Neural cell (in vitro differentiated cells): ENCODE results near the gene TAS2R50. TPM values are rescaled to one million over a fixed set of nuclear protein-coding genes. Genes with fewer than 3 reads are reported as not detected.

Experiments
- H2AFZ ChIP-seq: fragments of 200-600, 300-800 bp; sonication (generic), shearing (Covaris generic); 2 replicates; pipeline ENCODE4 v1.6.0; 2014; ENCODE audit warnings: low read depth, mild to moderate bottlenecking, antibody characterized with exemption, low read length, moderate library complexity
- H3F3A ChIP-seq: fragments of 200-600 bp; shearing (Covaris generic); 2 replicates; pipeline ENCODE4 v1.6.1; 2016; ENCODE audit warnings: mild to moderate bottlenecking, moderate library complexity, mixed read lengths, antibody characterized with exemption, low read length; ENCODE audit not compliant: insufficient read depth, poor library complexity, severe bottlenecking
- H3K27ac ChIP-seq: fragments of 200-600, 300-800 bp; sonication (generic), shearing (Covaris generic); 2 replicates; pipeline ENCODE4 v1.5.1; 2014; ENCODE audit warnings: mild to moderate bottlenecking, low read length, moderate library complexity
- H3K27me3 ChIP-seq: fragments of 300-800, 200-600 bp; sonication (generic), shearing (Covaris generic); 2 replicates; pipeline ENCODE4 v1.6.0; 2014; ENCODE audit warnings: mild to moderate bottlenecking, low read depth, low read length, moderate library complexity; ENCODE audit not compliant: insufficient read depth
- H3K36me3 ChIP-seq: fragments of 300-800, 200-600 bp; sonication (generic), shearing (Covaris generic); 2 replicates; pipeline ENCODE4 v1.5.1; 2014; ENCODE audit warnings: mild to moderate bottlenecking, antibody characterized with exemption, low read length, moderate library complexity; ENCODE audit not compliant: insufficient read depth
- H3K4me2 ChIP-seq: fragments of 300-800, 200-600 bp; sonication (generic), shearing (Covaris generic); 2 replicates; pipeline ENCODE4 v1.6.0; 2014; ENCODE audit warnings: mild to moderate bottlenecking, low read length
- H3K4me3 ChIP-seq: fragments of 300-800, 200-600 bp; sonication (generic), shearing (Covaris generic); 2 replicates; pipeline ENCODE4 v1.5.1; 2014; ENCODE audit warnings: mild to moderate bottlenecking, low read length, moderate library complexity
- H3K79me2 ChIP-seq: fragments of 200-600 bp; shearing (Covaris generic); replicated peaks from 2 replicates; pipeline ENCODE4 v1.6.0; 2014; ENCODE audit warnings: mild to moderate bottlenecking, low read length, moderate library complexity; ENCODE audit not compliant: insufficient read depth
- H3K9ac ChIP-seq: fragments of 300-800, 200-600 bp; sonication (generic), shearing (Covaris generic); 2 replicates; pipeline ENCODE4 v1.6.1; 2016; ENCODE audit warnings: mild to moderate bottlenecking, low read length, mixed read lengths
- H3K9me2 ChIP-seq: fragments of 200-600 bp; shearing (Covaris generic); 2 replicates; pipeline ENCODE4 v1.6.1; 2016; ENCODE audit warnings: mild to moderate bottlenecking, low read length, mixed read lengths; ENCODE audit not compliant: insufficient read depth
- H3K9me3 ChIP-seq: fragments of 200-600, 300-800 bp; sonication (generic), shearing (Covaris generic); 2 replicates; pipeline ENCODE4 v1.6.1; 2016; ENCODE audit warnings: mild to moderate bottlenecking, mixed run types, low read length, moderate library complexity, mixed read lengths
- H4K20me1 ChIP-seq: fragments of 200-600 bp; shearing (Covaris generic); 2 replicates; pipeline ENCODE4 v1.6.1; 2016; ENCODE audit warnings: mild to moderate bottlenecking, mixed run types; ENCODE audit not compliant: insufficient read depth
- EP300 ChIP-seq: fragments of 450-650 bp; conservative IDR thresholded peaks from 2 replicates; pipeline ENCODE4 v1.6.1; 2014; ENCODE audit warnings: antibody characterized with exemption, mild to moderate bottlenecking, moderate library complexity; ENCODE audit not compliant: poor library complexity, severe bottlenecking
- EZH2 ChIP-seq: fragments of 200-600, 300-800 bp; shearing (Covaris generic), sonication (generic); IDR thresholded peaks from 2 replicates; pipeline ENCODE4 v1.6.1; 2014; ENCODE audit warnings: antibody characterized with exemption, low read length, borderline replicate concordance, mild to moderate bottlenecking; ENCODE audit not compliant: insufficient read depth, poor library complexity, severe bottlenecking
- MXI1 ChIP-seq: fragments of 450-650 bp; conservative IDR thresholded peaks from 2 replicates; pipeline ENCODE4 v1.6.1; 2014; ENCODE audit warnings: antibody characterized with exemption, mild to moderate bottlenecking; ENCODE audit not compliant: poor library complexity, severe bottlenecking
- POLR2AphosphoS5 ChIP-seq: IDR thresholded peaks from 2 replicates; pipeline ENCODE4 v1.6.1; 2012
- RAD21 ChIP-seq: fragments of 450-650 bp; conservative IDR thresholded peaks from 2 replicates; pipeline ENCODE4 v1.6.1; 2014; ENCODE audit warnings: antibody characterized with exemption, mild to moderate bottlenecking, moderate library complexity
- SMC3 ChIP-seq: fragments of 450-650 bp; conservative IDR thresholded peaks from 2 replicates; pipeline ENCODE4 v1.6.1; 2014; ENCODE audit warnings: antibody characterized with exemption, mild to moderate bottlenecking, moderate library complexity; ENCODE audit not compliant: poor library complexity
- TAF1 ChIP-seq: IDR thresholded peaks from 2 replicates; pipeline ENCODE4 v1.6.1; 2012; ENCODE audit warnings: low read depth
- polyA plus RNA-seq: library from polyadenylated mRNA; depleted of rRNA; stranded (reverse); fragments of >200 nt; gene quantifications from 2 replicates; pipeline ENCODE4 v1.2.3, GENCODE V29; 2014
- TF ChIP-seq, protein P1 (sequence below): fragments of 450-650 bp; IDR thresholded peaks from 2 replicates; pipeline ENCODE4 v1.5.1; 2014; ENCODE audit warnings: antibody characterized with exemption, mild to moderate bottlenecking, moderate library complexity; ENCODE audit not compliant: poor library complexity, severe bottlenecking
- TF ChIP-seq, protein P2 (sequence below): IDR thresholded peaks from 2 replicates; pipeline ENCODE4 v1.6.1; 2012; ENCODE audit warnings: borderline replicate concordance

TAS2R50 gene
- polyA plus RNA-seq, 1 donor from 2014 or later, result not detected

DNA sequence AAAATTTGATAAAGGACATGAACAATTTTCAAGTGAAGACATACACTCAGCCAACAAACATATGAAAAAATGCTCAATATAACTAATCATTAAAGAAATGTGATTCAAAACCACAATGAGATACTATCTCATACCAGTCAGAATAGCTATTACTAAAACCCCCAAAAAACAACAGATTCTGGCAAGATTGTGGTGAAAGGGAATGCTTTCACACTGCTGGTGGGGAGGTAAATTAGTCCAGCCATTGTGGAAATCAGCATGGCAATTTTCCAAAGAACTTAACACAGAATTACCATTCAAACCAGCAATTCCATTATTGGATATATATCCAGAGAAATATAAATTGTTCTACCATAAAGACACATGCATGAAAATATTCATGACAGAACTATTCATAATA is 29.0 kb downstream of the TAS2R50 start:
- H3K4me3 ChIP-seq, result no peak overlapping the region

DNA sequence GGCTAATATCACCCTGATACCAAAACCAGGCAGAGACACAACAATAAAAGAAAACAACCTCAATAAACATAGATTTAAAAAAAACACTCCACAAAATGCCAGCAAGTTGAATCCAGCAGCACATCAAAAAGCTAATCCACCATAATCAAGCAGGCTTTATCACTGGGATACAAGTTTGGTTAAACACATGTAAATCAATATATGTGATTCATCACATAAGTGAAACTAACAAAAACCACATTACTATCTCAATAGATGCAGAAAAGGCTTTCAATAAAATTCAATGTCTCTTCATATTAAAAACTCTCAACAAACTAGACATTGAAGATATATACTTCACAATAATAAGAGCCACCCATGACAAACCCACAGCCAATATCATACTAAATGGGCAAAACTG is 30.6 kb downstream of the TAS2R50 start:
- Histone ChIP-seq H3K79me2 (no peaks in the 10 kb centered on the region), H2AFZ (no peak overlapping the region), H4K20me1 (no peaks in the 10 kb centered on the region), H3K27ac (no peak overlapping the region), H3K9me2 (no peaks in the 10 kb centered on the region), H3K4me3 (no peak overlapping the region), H3K4me2 (no peak overlapping the region), H3K9me3 (peaks cover 14% of the 10 kb centered on the region), H3K27me3 (no peaks in the 10 kb centered on the region), H3K36me3 (no peaks in the 10 kb centered on the region), H3F3A (no peaks in the 10 kb centered on the region), H3K9ac (no peak overlapping the region)
- no peak for TF ChIP-seq POLR2AphosphoS5
- TF ChIP-seq SMC3, result no peak
- TF ChIP-seq, protein P1, sequence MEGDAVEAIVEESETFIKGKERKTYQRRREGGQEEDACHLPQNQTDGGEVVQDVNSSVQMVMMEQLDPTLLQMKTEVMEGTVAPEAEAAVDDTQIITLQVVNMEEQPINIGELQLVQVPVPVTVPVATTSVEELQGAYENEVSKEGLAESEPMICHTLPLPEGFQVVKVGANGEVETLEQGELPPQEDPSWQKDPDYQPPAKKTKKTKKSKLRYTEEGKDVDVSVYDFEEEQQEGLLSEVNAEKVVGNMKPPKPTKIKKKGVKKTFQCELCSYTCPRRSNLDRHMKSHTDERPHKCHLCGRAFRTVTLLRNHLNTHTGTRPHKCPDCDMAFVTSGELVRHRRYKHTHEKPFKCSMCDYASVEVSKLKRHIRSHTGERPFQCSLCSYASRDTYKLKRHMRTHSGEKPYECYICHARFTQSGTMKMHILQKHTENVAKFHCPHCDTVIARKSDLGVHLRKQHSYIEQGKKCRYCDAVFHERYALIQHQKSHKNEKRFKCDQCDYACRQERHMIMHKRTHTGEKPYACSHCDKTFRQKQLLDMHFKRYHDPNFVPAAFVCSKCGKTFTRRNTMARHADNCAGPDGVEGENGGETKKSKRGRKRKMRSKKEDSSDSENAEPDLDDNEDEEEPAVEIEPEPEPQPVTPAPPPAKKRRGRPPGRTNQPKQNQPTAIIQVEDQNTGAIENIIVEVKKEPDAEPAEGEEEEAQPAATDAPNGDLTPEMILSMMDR, result no peak
- TF ChIP-seq EZH2, result no peak
- TF ChIP-seq MXI1, result no peak
- TF ChIP-seq, protein P2, sequence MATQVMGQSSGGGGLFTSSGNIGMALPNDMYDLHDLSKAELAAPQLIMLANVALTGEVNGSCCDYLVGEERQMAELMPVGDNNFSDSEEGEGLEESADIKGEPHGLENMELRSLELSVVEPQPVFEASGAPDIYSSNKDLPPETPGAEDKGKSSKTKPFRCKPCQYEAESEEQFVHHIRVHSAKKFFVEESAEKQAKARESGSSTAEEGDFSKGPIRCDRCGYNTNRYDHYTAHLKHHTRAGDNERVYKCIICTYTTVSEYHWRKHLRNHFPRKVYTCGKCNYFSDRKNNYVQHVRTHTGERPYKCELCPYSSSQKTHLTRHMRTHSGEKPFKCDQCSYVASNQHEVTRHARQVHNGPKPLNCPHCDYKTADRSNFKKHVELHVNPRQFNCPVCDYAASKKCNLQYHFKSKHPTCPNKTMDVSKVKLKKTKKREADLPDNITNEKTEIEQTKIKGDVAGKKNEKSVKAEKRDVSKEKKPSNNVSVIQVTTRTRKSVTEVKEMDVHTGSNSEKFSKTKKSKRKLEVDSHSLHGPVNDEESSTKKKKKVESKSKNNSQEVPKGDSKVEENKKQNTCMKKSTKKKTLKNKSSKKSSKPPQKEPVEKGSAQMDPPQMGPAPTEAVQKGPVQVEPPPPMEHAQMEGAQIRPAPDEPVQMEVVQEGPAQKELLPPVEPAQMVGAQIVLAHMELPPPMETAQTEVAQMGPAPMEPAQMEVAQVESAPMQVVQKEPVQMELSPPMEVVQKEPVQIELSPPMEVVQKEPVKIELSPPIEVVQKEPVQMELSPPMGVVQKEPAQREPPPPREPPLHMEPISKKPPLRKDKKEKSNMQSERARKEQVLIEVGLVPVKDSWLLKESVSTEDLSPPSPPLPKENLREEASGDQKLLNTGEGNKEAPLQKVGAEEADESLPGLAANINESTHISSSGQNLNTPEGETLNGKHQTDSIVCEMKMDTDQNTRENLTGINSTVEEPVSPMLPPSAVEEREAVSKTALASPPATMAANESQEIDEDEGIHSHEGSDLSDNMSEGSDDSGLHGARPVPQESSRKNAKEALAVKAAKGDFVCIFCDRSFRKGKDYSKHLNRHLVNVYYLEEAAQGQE, result no peak
- no peak for TF ChIP-seq EP300
- no peak for TF ChIP-seq TAF1
- TF ChIP-seq RAD21, result no peak

More for the DNA sequence above, 29.0 kb downstream of the TAS2R50 start:
- Histone ChIP-seq H3F3A (no peaks in the 10 kb centered on the region), H4K20me1 (no peaks in the 10 kb centered on the region), H3K9me3 (peaks cover 14% of the 10 kb centered on the region), H3K9me2 (no peaks in the 10 kb centered on the region), H3K27me3 (no peaks in the 10 kb centered on the region), H3K36me3 (no peaks in the 10 kb centered on the region), H3K4me2 (no peak overlapping the region), H3K27ac (no peak overlapping the region), H3K9ac (no peak overlapping the region), H2AFZ (no peak overlapping the region), H3K79me2 (no peaks in the 10 kb centered on the region)
- TF ChIP-seq TAF1 (no peak), EP300 (no peak), EZH2 (no peak), MXI1 (no peak), POLR2AphosphoS5 (no peak), SMC3 (no peak)
- TF ChIP-seq, protein P1, result no peak
